GM12875 (cell line): Measurements from ENCODE around the gene OR10AG1.

Experiments used
- H3K4me3 ChIP-seq: one replicate; pipeline ENCODE4 v1.5.1; 2011; ENCODE audit warnings: low read depth, low read length, control low read depth
- TF ChIP-seq, protein P1 (sequence below): IDR thresholded peaks from 2 replicates; pipeline ENCODE4 v1.5.1; 2011; ENCODE audit warnings: low read depth, mild to moderate bottlenecking, control low read depth, inconsistent platforms, low read length, moderate library complexity, borderline replicate concordance; ENCODE audit not compliant: insufficient read depth

OR10AG1 gene

DNA sequence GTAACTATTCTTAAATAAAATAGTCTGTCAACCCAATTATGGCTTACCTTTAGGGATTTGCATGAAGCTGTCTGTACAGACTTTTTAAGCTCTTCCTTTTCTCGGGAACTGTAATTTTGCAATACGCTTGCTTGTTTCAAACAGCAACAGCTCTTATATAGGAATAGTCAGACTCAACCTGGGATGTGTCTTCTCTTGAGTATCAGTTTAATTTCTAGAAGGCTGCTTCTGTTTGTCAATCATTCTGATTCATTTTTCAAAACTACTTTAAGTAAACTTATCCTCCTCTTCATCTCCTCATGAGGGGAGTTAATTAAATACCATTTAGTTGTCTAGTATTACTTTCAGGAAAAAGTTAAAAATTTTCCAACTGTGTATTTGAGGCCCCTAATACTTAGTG, at the start of gene OR10AG1:
Gene OR10AG1, minus strand, starts transcription at position 101 of the 400 bp plus-strand sequence. Its CDS starts 38 bp downstream, at position 63.
- H3K4me3 ChIP-seq = no peak within 1 kb of the TSS
- TF ChIP-seq, protein P1, sequence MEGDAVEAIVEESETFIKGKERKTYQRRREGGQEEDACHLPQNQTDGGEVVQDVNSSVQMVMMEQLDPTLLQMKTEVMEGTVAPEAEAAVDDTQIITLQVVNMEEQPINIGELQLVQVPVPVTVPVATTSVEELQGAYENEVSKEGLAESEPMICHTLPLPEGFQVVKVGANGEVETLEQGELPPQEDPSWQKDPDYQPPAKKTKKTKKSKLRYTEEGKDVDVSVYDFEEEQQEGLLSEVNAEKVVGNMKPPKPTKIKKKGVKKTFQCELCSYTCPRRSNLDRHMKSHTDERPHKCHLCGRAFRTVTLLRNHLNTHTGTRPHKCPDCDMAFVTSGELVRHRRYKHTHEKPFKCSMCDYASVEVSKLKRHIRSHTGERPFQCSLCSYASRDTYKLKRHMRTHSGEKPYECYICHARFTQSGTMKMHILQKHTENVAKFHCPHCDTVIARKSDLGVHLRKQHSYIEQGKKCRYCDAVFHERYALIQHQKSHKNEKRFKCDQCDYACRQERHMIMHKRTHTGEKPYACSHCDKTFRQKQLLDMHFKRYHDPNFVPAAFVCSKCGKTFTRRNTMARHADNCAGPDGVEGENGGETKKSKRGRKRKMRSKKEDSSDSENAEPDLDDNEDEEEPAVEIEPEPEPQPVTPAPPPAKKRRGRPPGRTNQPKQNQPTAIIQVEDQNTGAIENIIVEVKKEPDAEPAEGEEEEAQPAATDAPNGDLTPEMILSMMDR = no peak

DNA sequence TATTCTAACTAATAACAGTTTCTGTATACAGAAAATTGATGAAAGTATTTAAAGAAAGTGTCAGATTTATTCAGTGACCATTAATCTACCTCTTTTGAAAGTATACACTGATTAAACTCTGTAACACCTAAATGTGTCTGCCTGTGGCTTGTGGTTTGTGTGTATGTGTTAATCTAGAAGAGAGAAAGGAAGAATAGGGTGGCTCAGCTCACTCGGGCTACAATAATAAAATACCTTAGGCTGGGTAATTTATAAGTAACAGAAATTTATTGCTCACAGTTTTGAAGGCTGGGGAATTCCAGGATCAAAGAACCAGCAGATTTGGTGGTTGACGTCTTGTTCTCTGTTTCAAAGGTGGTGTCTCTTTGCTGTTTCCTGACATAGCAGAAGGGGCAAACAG, 44.1 kb upstream of the OR10AG1 start:
- H3K4me3 ChIP-seq = no peak overlapping the region
- TF ChIP-seq, protein P1 = no peak

- TF ChIP-seq, protein P1 = no peak
These were observed 41.0 kb upstream of the OR10AG1 start for GRCh38 chr11:56010716-56011115.

DNA sequence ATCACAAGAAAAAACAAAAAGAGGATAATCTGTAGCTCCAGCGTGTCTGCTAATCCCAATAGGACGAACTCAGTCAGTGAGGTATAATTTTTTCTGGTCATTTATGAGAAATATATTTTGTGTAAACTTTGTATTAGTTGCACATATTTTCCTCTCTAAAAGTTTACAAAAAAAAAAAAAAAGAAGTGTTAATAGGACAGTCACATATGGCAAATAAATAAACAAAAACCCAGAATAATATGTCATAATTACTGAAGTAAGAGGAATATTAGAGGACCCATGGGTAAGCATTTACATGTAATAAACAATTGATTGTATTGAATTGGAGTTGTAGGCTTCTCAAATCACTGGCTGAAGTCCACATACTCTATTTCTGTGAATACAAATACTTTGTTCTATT, 24.8 kb upstream of the OR10AG1 start, which contains the start of gene OR5F1:
Gene OR5F1, minus strand, starts transcription at position 101 of the 400 bp plus-strand sequence. Its CDS starts 0 bp downstream, at position 101.
- TF ChIP-seq, protein P1 = no peak
- H3K4me3 ChIP-seq = no peak within 1 kb of the TSS

More at GRCh38 chr11:56010716-56011115, 41.0 kb upstream of the OR10AG1 start:
- H3K4me3 ChIP-seq = no peak overlapping the region

GRCh38 chr11:55970935-55971334, 1.2 kb upstream of the OR10AG1 start:
- TF ChIP-seq, protein P1 = no peak
- no peak overlapping the region for H3K4me3 ChIP-seq

DNA sequence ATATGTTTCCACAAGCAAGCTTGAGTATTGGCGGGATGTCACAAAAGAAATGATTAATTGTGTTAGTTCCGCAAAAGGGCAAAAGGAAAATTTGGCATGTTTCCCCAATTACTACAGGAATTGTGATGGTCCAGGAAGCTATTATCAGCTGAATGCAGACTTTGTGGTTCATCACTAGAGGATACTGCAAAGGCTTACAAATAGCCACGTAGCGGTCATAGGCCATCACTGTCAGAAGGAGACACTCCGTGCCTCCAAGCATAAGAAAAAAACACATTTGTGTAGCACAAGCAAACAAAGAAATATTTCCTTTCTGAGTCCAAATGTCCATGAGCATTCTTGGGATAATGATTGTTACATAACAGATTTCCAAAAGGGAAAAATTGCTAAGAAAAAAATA, 1.8 kb downstream of the OR10AG1 start:
- H3K4me3 ChIP-seq = no peak overlapping the region
- TF ChIP-seq, protein P1 = no peak

DNA sequence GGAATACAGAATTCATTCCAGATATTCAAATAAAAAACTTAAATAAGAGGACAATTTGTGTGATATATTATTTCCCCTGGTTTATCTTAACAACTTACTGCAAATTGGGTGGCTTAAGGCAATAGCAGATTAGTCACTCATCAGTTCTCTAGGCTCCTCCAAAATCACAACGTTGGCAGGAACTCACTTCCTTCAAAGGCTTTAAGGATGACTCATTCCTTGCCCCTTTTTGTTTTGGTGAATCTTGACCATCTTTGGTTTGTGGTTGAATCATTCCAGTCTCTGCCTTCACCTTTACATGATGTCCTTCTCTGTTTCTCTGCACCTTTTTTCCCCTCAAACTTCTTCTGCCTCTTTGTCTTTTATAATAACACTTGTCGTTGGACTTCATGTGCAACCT, 3.4 kb downstream of the OR10AG1 start:
- H3K4me3 ChIP-seq = no peak overlapping the region
- TF ChIP-seq, protein P1 = no peak
